ENCODE results near the gene UST.
"Not testable (repeated sequence)": the region's sequence is repeated elsewhere in the genome, so short reads cannot be mapped to it uniquely, and the experiment has no call there.

Gene UST

GRCh38 chr6:148956163-148956562 is 209.3 kb downstream of the UST start:
- DNase-seq = not testable (repeated sequence)

- DNase-seq = no peak
Measured at GRCh38 chr6:148957752-148958151, 210.9 kb downstream of the UST start.

GRCh38 chr6:148959008-148959407 is 212.2 kb downstream of the UST start:
- no peak for DNase-seq

GRCh38 chr6:148959501-148959900 is 212.7 kb downstream of the UST start:
- no peak for DNase-seq

- no peak for DNase-seq
Measured at GRCh38 chr6:148962854-148963515, 216.2 kb downstream of the UST start.

GRCh38 chr6:148963738-148964137 is 216.9 kb downstream of the UST start:
- no peak for DNase-seq

GRCh38 chr6:148964467-148964866 is 217.6 kb downstream of the UST start:
- no peak for DNase-seq

GRCh38 chr6:148965287-148965686 is 218.5 kb downstream of the UST start:
- DNase-seq = no peak

- DNase-seq = no peak
Measured at GRCh38 chr6:148967011-148967520, 220.2 kb downstream of the UST start.

- no peak for DNase-seq
Measured at GRCh38 chr6:148967541-148967956, 220.7 kb downstream of the UST start.

GRCh38 chr6:148968771-148969602 is 222.2 kb downstream of the UST start:
- no peak for DNase-seq

- peak; percentile 16 for DNase-seq
Measured at GRCh38 chr6:148969603-148970061, 222.8 kb downstream of the UST start.

- DNase-seq = no peak
Measured at GRCh38 chr6:148971031-148971927, 224.4 kb downstream of the UST start.

GRCh38 chr6:148972481-148972880 is 225.7 kb downstream of the UST start:
- peak; percentile 92 for DNase-seq

GRCh38 chr6:148973538-148974208 is 226.8 kb downstream of the UST start:
- DNase-seq = no peak

GRCh38 chr6:148974351-148974750 is 227.5 kb downstream of the UST start:
- no peak for DNase-seq

GRCh38 chr6:148978298-148978697 is 231.5 kb downstream of the UST start:
- not testable (repeated sequence) for DNase-seq

- no peak for DNase-seq
Measured at GRCh38 chr6:148979014-148979901, 232.4 kb downstream of the UST start.

GRCh38 chr6:148980234-148980633 is 233.4 kb downstream of the UST start:
- DNase-seq = no peak

- no peak for DNase-seq
Measured at GRCh38 chr6:148981515-148981914, 234.7 kb downstream of the UST start.

- DNase-seq = no peak
Measured at GRCh38 chr6:148983101-148983761, 236.4 kb downstream of the UST start.

Measured in NCI-H774 (cell line).